GM21447 (cell line): ENCODE results near the gene ECE2.

Experiments used
- ATAC-seq: cut with Tn5 transposase; IDR thresholded peaks from one replicate; pipeline ENCODE4 v1.9.1; 2021; ENCODE audit not compliant: unreplicated experiment

The ECE2 gene

DNA sequence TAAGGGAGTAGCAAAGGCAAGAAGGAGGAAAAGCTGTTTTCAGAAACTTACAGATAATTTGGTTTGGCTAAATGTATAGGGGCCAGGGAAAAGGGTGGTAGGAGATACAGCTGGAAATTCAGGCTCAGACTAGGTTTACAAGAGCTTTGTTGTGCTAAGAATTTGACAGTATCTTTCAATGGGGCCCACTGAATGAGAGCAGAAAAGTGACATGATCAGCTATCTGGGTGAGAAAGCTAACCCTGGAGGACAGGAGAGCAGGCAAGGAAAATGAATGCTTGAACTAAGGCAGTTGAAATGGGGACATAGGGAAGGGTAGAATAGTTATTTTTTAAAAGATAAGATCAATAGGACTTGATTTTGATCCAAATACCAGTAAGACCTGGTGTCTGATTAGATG lies 35.8 kb downstream of the ECE2 start:
- no peak for ATAC-seq

DNA sequence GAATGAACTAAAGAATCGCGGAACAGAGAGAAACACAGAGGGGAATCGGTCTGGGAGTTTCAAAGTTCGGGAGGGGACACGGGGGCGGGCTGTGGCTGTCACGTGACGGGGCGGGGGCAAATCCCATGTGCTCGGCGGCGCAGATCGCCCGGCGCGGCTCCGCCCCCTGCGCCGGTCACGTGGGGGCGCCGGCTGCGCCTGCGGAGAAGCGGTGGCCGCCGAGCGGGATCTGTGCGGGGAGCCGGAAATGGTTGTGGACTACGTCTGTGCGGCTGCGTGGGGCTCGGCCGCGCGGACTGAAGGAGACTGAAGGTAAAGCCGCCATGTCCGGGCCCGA lies 38.5 kb downstream of the ECE2 start, which contains the start of gene EIF4G1:
Gene EIF4G1 (plus strand): TSS at position 244 of the 337 bp plus-strand sequence. CDS start 1,191 bp downstream, outside the sequence.
- ATAC-seq: peak; percentile 79

GRCh38 chr3:184314700-184315542 lies 39.1 kb downstream of the ECE2 start:
- peak; percentile 32 for ATAC-seq

DNA sequence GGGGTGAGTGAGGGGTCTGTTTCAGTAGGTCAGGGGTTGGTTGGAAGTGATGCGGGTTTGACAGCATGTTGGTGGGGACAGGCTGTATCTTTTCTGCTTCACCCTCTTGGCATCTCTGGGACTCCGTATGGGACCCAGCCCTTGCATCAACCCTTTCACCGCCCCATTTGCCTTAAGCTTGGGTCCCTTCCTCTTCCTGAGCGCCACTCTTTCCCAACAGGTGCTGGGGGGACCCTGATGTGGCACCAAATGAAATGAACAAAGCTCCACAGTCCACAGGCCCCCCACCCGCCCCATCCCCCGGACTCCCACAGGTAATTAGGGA lies 39.7 kb downstream of the ECE2 start:
- ATAC-seq: peak; percentile 15

DNA sequence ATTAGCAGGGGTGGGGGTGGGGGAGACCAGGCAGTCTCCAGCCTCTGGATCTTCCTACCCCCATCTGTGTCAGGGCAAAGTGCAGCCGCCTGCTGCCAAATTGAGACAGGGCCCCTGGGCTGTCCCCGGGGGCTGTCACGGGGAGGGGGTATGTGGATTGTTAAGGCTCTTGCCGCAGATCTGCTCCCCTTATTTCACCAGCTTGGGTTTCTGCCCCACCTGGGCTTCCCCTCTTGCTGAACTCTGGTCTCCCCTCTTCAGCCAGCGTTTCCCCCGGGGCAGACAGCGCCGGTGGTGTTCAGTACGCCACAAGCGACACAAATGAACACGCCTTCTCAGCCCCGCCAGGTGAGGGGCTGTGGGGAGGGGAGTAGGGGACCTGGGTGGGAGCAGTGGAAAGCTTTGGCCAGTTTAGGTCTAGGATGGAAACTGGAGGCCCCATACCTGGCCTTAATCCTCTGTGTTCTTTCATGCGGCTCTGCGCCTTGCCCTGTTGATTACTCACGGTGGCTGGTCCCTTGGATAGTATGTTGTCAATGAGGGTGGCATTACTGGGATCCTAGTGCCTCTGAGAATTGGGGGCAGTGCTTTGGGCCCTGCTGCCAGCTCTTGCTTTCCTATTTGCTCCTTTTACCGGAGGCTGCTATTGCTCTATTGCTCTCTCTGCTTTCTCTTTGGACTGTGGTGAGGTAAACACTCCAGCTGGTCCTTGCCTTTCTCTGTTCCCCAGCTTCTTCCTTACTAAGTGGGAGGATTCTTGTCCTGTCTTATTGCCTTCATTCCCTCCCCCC lies 40.2 kb downstream of the ECE2 start:
- ATAC-seq: no peak

- ATAC-seq: no peak
Observed at GRCh38 chr3:184316792-184317191, 41.0 kb downstream of the ECE2 start.

- ATAC-seq: no peak
Observed at GRCh38 chr3:184317201-184317600, 41.4 kb downstream of the ECE2 start.

- no peak for ATAC-seq
Observed at GRCh38 chr3:184320104-184320445, 44.3 kb downstream of the ECE2 start.

DNA sequence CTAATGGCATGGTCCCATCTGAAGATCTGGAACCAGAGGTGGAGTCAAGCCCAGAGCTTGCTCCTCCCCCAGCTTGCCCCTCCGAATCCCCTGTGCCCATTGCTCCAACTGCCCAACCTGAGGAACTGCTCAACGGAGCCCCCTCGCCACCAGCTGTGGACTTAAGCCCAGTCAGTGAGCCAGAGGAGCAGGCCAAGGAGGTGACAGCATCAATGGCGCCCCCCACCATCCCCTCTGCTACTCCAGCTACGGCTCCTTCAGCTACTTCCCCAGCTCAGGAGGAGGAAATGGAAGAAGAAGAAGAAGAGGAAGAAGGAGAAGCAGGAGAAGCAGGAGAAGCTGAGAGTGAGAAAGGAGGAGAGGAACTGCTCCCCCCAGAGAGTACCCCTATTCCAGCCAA lies 45.8 kb downstream of the ECE2 start:
- no peak for ATAC-seq

DNA sequence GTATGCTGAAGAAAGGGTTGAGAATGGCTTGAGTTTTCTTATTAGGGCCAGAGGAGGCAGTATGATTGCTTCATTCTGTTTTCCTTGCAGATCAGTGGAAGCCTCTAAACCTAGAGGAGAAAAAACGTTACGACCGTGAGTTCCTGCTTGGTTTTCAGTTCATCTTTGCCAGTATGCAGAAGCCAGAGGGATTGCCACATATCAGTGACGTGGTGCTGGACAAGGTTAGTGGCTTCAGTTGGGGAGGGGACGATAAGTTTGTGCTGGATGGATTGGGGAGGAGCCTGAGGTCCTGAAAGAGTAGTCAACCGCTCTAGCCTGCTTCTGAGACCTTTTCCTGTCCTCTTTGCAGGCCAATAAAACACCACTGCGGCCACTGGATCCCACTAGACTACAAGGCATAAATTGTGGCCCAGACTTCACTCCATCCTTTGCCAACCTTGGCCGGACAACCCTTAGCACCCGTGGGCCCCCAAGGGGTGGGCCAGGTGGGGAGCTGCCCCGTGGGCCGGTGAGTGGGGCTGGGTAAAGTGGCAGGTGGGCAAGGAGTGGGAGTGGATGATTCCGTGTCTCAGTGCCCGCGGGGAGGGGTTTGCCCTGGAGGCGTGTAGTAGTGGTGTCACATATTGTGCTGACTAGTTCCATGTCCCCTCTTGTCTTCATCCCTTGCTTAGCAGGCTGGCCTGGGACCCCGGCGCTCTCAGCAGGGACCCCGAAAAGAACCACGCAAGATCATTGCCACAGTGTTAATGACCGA lies 47.1 kb downstream of the ECE2 start:
- ATAC-seq: no peak

- ATAC-seq: no peak
Observed at GRCh38 chr3:184323696-184324095, 47.9 kb downstream of the ECE2 start.

GRCh38 chr3:184325269-184325668 lies 49.4 kb downstream of the ECE2 start:
- ATAC-seq: no peak

DNA sequence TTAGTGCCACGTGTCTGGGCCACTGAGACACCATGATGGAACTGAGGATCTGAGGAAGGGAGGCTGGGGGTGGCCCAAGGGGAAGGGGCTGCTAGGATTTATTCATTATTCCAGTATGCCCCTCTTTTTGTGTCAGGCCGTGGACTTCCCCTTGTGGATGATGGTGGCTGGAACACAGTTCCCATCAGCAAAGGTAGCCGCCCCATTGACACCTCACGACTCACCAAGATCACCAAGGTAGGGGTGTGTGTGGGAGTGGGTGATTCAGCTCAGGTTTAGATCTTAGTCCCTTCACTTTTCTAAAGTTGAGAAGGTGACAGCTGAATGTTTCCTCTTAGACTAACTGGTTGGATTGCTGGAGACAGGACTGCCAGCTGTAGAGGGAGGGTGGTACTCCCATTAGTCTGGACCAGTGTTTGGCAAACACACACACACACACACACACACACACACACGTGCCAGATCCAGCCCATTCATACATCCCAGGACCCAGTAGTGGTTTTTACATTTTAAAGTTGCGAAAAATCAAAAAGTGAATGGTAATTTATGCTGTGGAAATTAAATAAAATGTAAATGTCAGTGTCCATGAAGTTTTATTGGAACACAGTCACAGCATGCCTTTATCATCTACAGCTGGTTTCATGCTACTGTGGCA lies 50.0 kb downstream of the ECE2 start:
- ATAC-seq: no peak

GRCh38 chr3:184327171-184327570 lies 51.3 kb downstream of the ECE2 start:
- no peak for ATAC-seq

DNA sequence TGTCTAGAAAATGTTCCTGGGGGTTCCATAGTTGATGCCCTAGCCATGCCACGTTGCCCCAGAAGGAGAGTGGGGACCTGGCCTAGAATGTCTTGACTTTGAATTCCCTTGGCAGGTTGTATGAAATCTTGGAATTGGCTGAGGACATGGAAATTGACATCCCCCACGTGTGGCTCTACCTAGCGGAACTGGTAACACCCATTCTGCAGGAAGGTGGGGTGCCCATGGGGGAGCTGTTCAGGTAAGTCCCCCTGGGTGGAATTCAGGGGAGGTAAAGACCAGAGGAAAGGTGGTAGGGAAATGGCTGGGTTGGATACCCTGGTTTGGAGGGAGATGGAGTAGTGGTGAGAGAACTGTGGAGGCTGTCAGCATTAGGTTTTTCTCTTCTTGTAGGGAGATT lies 52.7 kb downstream of the ECE2 start:
- ATAC-seq: no peak

DNA sequence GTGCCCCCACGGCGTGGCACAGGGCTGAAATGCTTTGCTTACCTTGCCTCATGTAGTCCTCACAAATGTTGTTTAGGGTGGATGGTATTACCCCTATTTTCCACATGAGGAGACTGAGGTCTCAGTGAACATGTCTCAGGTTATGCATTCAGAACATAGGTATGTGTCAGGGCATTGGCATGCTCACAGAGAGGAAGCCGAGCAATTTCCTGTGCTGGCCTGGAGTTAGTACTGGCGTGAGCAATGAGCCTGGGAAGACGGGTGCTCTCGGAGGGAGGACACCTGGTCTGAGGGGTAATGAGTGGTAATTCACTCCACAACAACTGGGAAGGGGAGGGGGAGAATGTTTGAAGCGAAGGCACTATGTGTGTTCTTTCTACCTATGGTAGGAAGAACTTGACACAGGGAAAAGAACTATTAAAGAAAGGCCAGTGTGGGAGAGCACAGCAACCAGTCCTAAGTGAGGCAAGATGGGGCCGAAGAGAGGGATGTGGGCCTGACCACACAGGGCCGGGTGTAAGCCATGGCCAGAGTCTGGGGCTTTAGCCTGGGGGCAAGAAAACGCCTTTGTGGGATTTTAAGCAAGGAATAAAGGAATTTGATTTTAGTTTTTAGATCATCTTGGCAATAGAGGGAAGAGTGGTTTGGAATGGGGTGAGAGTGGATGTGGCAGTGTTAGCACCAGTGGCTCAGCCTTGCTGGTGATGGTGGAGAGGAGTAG lies 56.7 kb downstream of the ECE2 start:
- no peak for ATAC-seq

GRCh38 chr3:184333190-184333589 lies 57.4 kb downstream of the ECE2 start:
- no peak for ATAC-seq

DNA sequence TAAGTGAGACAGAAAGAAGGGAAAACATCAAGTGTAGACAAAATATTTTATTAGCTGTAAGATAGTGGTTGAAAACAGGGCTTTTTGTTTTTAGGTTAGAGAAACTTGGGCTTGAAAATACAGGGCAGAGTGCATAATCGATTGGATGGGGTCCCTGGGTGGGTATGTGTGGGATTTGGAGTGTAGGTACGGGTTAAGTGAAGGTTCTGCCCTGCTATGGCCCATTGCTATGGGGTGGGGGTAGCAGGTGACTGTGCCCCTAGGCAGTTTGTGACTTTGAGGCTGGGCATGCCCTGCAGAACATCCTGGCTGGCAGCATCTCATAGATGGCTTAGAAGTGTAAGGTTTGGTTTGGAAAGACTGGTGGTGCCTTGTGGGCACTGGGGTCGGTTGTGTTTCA lies 57.9 kb downstream of the ECE2 start:
- ATAC-seq: no peak

- no peak for ATAC-seq
Observed at GRCh38 chr3:184334470-184335158, 58.8 kb downstream of the ECE2 start.

- peak; percentile 9 for ATAC-seq
Observed at GRCh38 chr3:184335291-184335660, 59.5 kb downstream of the ECE2 start.
